ENCODE data around the gene PHLDA1. TPM values are rescaled to one million over a fixed set of nuclear protein-coding genes. Genes with fewer than 3 reads are reported as not detected.

PHLDA1 gene
- total RNA-seq, 1 experiment from 2014 or later: 34.9 TPM

- no peak overlapping the region for H3K4me3 Mint-ChIP-seq
- POLR2A ChIA-PET: interaction anchor here (0.9 kb wide), 1 partner anchor 10 kb away, joined by 4 read pairs; the partner anchor contains the start of gene PHLDA1
- peak overlapping the region; percentile 46 for H3K27ac Mint-ChIP-seq
- H3K9me3 Mint-ChIP-seq: no peaks in the 10 kb centered on the region
- H3K4me1 Mint-ChIP-seq: peaks cover 51% of the 10 kb centered on the region
- TF ChIP-seq SP1 (CRISPR knock-in tag; conservative IDR thresholded peaks at IDR 0.05): no peak
- 0 out of 2 replicates have a peak, but pooled peaks have one; percentile 49 for TF ChIP-seq ZNF671 (CRISPR knock-in tag; IDR thresholded peaks at IDR 0.05)
- TF ChIP-seq AR (CRISPR knock-in tag; IDR thresholded peaks at IDR 0.05): peak; percentile 84
- no peak for TF ChIP-seq ZMAT4 (CRISPR knock-in tag; IDR thresholded peaks at IDR 0.05)
- TF ChIP-seq FOXJ3 (CRISPR knock-in tag; IDR thresholded peaks at IDR 0.05; ENCODE audit: borderline replicate concordance): no peak
- TF ChIP-seq SMAD3 (CRISPR knock-in tag; IDR thresholded peaks at IDR 0.05; ENCODE audit: borderline replicate concordance): no peak
- peaks cover 8% of the 10 kb centered on the region for H3K36me3 Mint-ChIP-seq
- CTCF ChIA-PET: interaction anchor here (1.1 to 1.6 kb wide), 3 partner anchors 9 to 514 kb away, joined by 3 to 4 read pairs (median 4); partner anchors contain the start of gene PHLDA1
- ATAC-seq (peak; percentile 11; the same call in 1 of the 2 replicates), DNase-seq (ENCODE audit: low spot score) (no peak)
- no peaks in the 10 kb centered on the region for H3K27me3 Mint-ChIP-seq (ENCODE audit: low read depth)
Observed at GRCh38 chr12:76040461-76040860, 8.9 kb upstream of the PHLDA1 start.

GRCh38 chr12:76038176-76038575 lies 6.6 kb upstream of the PHLDA1 start:
- H3K27ac Mint-ChIP-seq: peak overlapping the region; percentile 69
- no peaks in the 10 kb centered on the region for H3K9me3 Mint-ChIP-seq
- DNase-seq (ENCODE audit: low spot score) (no peak), ATAC-seq (no peak)
- TF ChIP-seq ESRRA (CRISPR knock-in tag; IDR thresholded peaks at IDR 0.05; ENCODE audit: borderline replicate concordance) (no peak), GTF2I (CRISPR knock-in tag; conservative IDR thresholded peaks at IDR 0.05) (no peak), NR2C2 (CRISPR knock-in tag; IDR thresholded peaks at IDR 0.05) (no peak), TEAD1 (CRISPR knock-in tag; IDR thresholded peaks at IDR 0.05) (no peak), NR3C1 (CRISPR knock-in tag; conservative IDR thresholded peaks at IDR 0.05; ENCODE audit: low read depth) (no peak), ZNF512 (CRISPR knock-in tag; IDR thresholded peaks at IDR 0.05; ENCODE audit: borderline replicate concordance) (no peak), NFATC4 (CRISPR knock-in tag; IDR thresholded peaks at IDR 0.05) (no peak), SMAD3 (CRISPR knock-in tag; IDR thresholded peaks at IDR 0.05; ENCODE audit: borderline replicate concordance) (no peak), ZNF263 (CRISPR knock-in tag; IDR thresholded peaks at IDR 0.05; ENCODE audit: low read depth) (no peak), ZNF138 (CRISPR knock-in tag; conservative IDR thresholded peaks at IDR 0.05) (no peak), OVOL2 (CRISPR knock-in tag; IDR thresholded peaks at IDR 0.05; ENCODE audit: borderline replicate concordance) (no peak), NFE2L1 (CRISPR knock-in tag; IDR thresholded peaks at IDR 0.05) (no peak), ZNF219 (CRISPR knock-in tag; IDR thresholded peaks at IDR 0.05; ENCODE audit: borderline replicate concordance) (no peak), SOX15 (CRISPR knock-in tag; IDR thresholded peaks at IDR 0.05) (no peak), CTCF (IDR thresholded peaks at IDR 0.05) (no peak), RORB (CRISPR knock-in tag; IDR thresholded peaks at IDR 0.05) (no peak), GABPB1 (CRISPR knock-in tag; IDR thresholded peaks at IDR 0.05) (no peak), ATF6 (CRISPR knock-in tag; IDR thresholded peaks at IDR 0.05) (no peak), E2F1 (CRISPR knock-in tag; IDR thresholded peaks at IDR 0.05) (no peak)
- no peak overlapping the region for H3K4me3 Mint-ChIP-seq
- POLR2A ChIA-PET: no interaction called here
- H3K36me3 Mint-ChIP-seq: no peaks in the 10 kb centered on the region
- H3K27me3 Mint-ChIP-seq (ENCODE audit: low read depth): no peaks in the 10 kb centered on the region
- H3K4me1 Mint-ChIP-seq: peaks cover 71% of the 10 kb centered on the region
- CTCF ChIA-PET: interaction anchor here (2.1 kb wide), 2 partner anchors 43 to 512 kb away, joined by 5 to 17 read pairs; no protein-coding TSS in a partner anchor

All from WTC11 (cell line).